H9 (cell line): ENCODE data around the gene MED12. TPM values are rescaled to one million over a fixed set of nuclear protein-coding genes. Genes with fewer than 3 reads are reported as not detected.

Source experiments
- DNase-seq: peaks from one replicate; pipeline ENCODE4 v3.0.0-alpha.2; 2017
- H2AFZ ChIP-seq: one replicate; pipeline ENCODE4 v1.6.1; 2013; ENCODE audit warnings: mild to moderate bottlenecking, low read length, control low read depth, moderate library complexity
- H2AK5ac ChIP-seq: 2 replicates; pipeline ENCODE4 v1.6.1; 2013; ENCODE audit warnings: low read length, control low read depth, mixed read lengths; ENCODE audit not compliant: insufficient read length
- H2BK120ac ChIP-seq: one replicate; pipeline ENCODE4 v1.6.1; 2013; ENCODE audit warnings: low read depth, mild to moderate bottlenecking, low read length, control low read depth, inconsistent platforms; ENCODE audit not compliant: poor library complexity, severe bottlenecking
- H2BK12ac ChIP-seq: 2 replicates; pipeline ENCODE4 v1.6.1; 2013; ENCODE audit warnings: low read length, control low read depth, mixed read lengths, low read depth; ENCODE audit not compliant: insufficient read length
- H2BK15ac ChIP-seq: 2 replicates; pipeline ENCODE4 v1.6.1; 2013; ENCODE audit warnings: low read depth, low read length, control low read depth
- H2BK20ac ChIP-seq: one replicate; pipeline ENCODE4 v1.6.1; 2013; ENCODE audit warnings: low read depth, mild to moderate bottlenecking, low read length, control low read depth, inconsistent platforms; ENCODE audit not compliant: poor library complexity, severe bottlenecking
- H2BK5ac ChIP-seq: 2 replicates; pipeline ENCODE4 v1.6.1; 2013; ENCODE audit warnings: low read length, control low read depth, mixed read lengths; ENCODE audit not compliant: insufficient read length
- H3K14ac ChIP-seq: 2 replicates; pipeline ENCODE4 v1.6.1; 2013; ENCODE audit warnings: low read length, control low read depth; ENCODE audit not compliant: insufficient read depth
- H3K18ac ChIP-seq: 2 replicates; pipeline ENCODE4 v1.6.1; 2013; ENCODE audit warnings: low read depth, mild to moderate bottlenecking, mixed read lengths, low read length, control low read depth; ENCODE audit not compliant: insufficient read length
- H3K23ac ChIP-seq: 2 replicates; pipeline ENCODE4 v1.6.1; 2013; ENCODE audit warnings: low read length, control low read depth, mixed read lengths, low read depth; ENCODE audit not compliant: insufficient read length
- H3K23me2 ChIP-seq: 2 replicates; pipeline ENCODE4 v1.6.1; 2013; ENCODE audit warnings: low read depth, mild to moderate bottlenecking, mixed read lengths, low read length, control low read depth; ENCODE audit not compliant: insufficient read length, poor library complexity, severe bottlenecking
- H3K27ac ChIP-seq: 2 replicates; pipeline ENCODE4 v1.5.1; 2013; ENCODE audit warnings: low read length, control low read depth, mixed read lengths, low read depth; ENCODE audit not compliant: insufficient read length
- H3K27me3 ChIP-seq: 2 replicates; pipeline ENCODE4 v1.6.1; 2013; ENCODE audit warnings: low read length, control low read depth, inconsistent platforms; ENCODE audit not compliant: insufficient read depth
- H3K4ac ChIP-seq: 2 replicates; pipeline ENCODE4 v1.6.1; 2013; ENCODE audit warnings: low read depth, mild to moderate bottlenecking, control low read depth, inconsistent platforms, low read length, moderate library complexity
- H3K4me1 ChIP-seq: 2 replicates; pipeline ENCODE4 v1.6.1; 2013; ENCODE audit warnings: low read length, control low read depth, inconsistent platforms; ENCODE audit not compliant: insufficient read depth
- H3K4me2 ChIP-seq: 2 replicates; pipeline ENCODE4 v1.6.1; 2013; ENCODE audit warnings: low read length, control low read depth, mixed read lengths; ENCODE audit not compliant: insufficient read length, insufficient read depth
- H3K56ac ChIP-seq: 2 replicates; pipeline ENCODE4 v1.6.1; 2013; ENCODE audit warnings: low read depth, mild to moderate bottlenecking, mixed read lengths, low read length, control low read depth; ENCODE audit not compliant: insufficient read length
- H3K79me1 ChIP-seq: 2 replicates; pipeline ENCODE4 v1.6.1; 2013; ENCODE audit warnings: low read depth, mild to moderate bottlenecking, moderate library complexity, low read length, control low read depth, inconsistent platforms; ENCODE audit not compliant: insufficient read depth, poor library complexity, severe bottlenecking
- H3K79me2 ChIP-seq: 2 replicates; pipeline ENCODE4 v1.6.1; 2013; ENCODE audit warnings: low read length, control low read depth, inconsistent platforms; ENCODE audit not compliant: insufficient read depth
- H3K9ac ChIP-seq: 2 replicates; pipeline ENCODE4 v1.6.1; 2013; ENCODE audit warnings: low read length, control low read depth, mixed read lengths; ENCODE audit not compliant: insufficient read length; ENCODE audit errors: extremely low read depth
- H3K9me3 ChIP-seq: one replicate; pipeline ENCODE4 v1.6.1; 2013; ENCODE audit warnings: low read depth, low read length, inconsistent platforms; ENCODE audit not compliant: control insufficient read depth
- H3T11ph ChIP-seq: one replicate; pipeline ENCODE4 v1.6.1; 2013; ENCODE audit warnings: mild to moderate bottlenecking, low read length, control low read depth, inconsistent platforms
- H4K20me1 ChIP-seq: one replicate; pipeline ENCODE4 v1.6.1; 2013; ENCODE audit not compliant: control insufficient read depth, insufficient read length, insufficient read depth
- H4K5ac ChIP-seq: 2 replicates; pipeline ENCODE4 v1.6.1; 2013; ENCODE audit warnings: low read depth, mild to moderate bottlenecking, mixed read lengths, low read length, control low read depth; ENCODE audit not compliant: insufficient read length
- H4K8ac ChIP-seq: replicated peaks from 2 replicates; pipeline ENCODE4 v1.6.1; 2013; ENCODE audit warnings: low read length, control low read depth, mixed read lengths, low read depth; ENCODE audit not compliant: insufficient read length
- H4K91ac ChIP-seq: 2 replicates; pipeline ENCODE4 v1.6.1; 2013; ENCODE audit warnings: low read depth, mild to moderate bottlenecking, moderate library complexity, mixed read lengths, low read length, control low read depth; ENCODE audit not compliant: insufficient read length
- H3K27ac Mint-ChIP-seq, 3 experiments: 2 replicates in 2 of 3; 3 replicates in 1 of 3; pipeline ENCODE4 v1.8.0; 2020 to 2021; ENCODE audit warnings: mixed read lengths in 3 of 3, mild to moderate bottlenecking in 1 of 3, moderate library complexity in 1 of 3
- H3K27me3 Mint-ChIP-seq: 2 replicates; pipeline ENCODE4 v1.8.0; 2021; ENCODE audit warnings: low read depth, mild to moderate bottlenecking, moderate library complexity, mixed read lengths
- H3K36me3 Mint-ChIP-seq, 3 experiments: 2 replicates in 2 of 3; 3 replicates in 1 of 3; pipeline ENCODE4 v1.8.0; 2020 to 2021; ENCODE audit warnings: low read depth in 3 of 3, mixed read lengths in 3 of 3; ENCODE audit not compliant: insufficient read depth in 1 of 3
- H3K4me1 Mint-ChIP-seq, 2 experiments: 2 replicates each; pipeline ENCODE4 v1.8.0; 2020; ENCODE audit warnings: mixed read lengths in 2 of 2
- H3K4me3 Mint-ChIP-seq, 2 experiments: 2 replicates in 1 of 2; 3 replicates in 1 of 2; pipeline ENCODE4 v1.8.0; 2020 to 2021; ENCODE audit warnings: mild to moderate bottlenecking in 2 of 2, mixed read lengths in 2 of 2, moderate library complexity in 1 of 2
- H3K9me3 Mint-ChIP-seq, 2 experiments: 2 replicates in 1 of 2; 3 replicates in 1 of 2; pipeline ENCODE4 v1.8.0; 2020; ENCODE audit warnings: mild to moderate bottlenecking in 2 of 2, mixed read lengths in 2 of 2, moderate library complexity in 1 of 2
- WGBS: extraction: QIAGEN DNeasy Blood & Tissue Kit; methylation state at CpG from one replicate; pipeline ENCODE4 v1.1.7; 2013; ENCODE audit warnings: missing lambda C conversion rate, low lambda C conversion rate, mixed read lengths; ENCODE audit not compliant: insufficient read length; ENCODE audit errors: extremely low coverage; 5-methylcytosine and 5-hydroxymethylcytosine counted together
- total RNA-seq: library from RNA; stranded (reverse); gene quantifications from 2 replicates; pipeline ENCODE4 v1.2.1, GENCODE V29; 2021
- TF ChIP-seq, protein P1 (sequence below): fragments of 200-600 bp; sonication (generic); conservative IDR thresholded peaks from 3 replicates; pipeline ENCODE4 v1.8.0; 2021; ENCODE audit warnings: antibody characterized with exemption, mild to moderate bottlenecking

MED12 gene
- total RNA-seq, 1 experiment from 2014 or later = 33.0 TPM

GRCh38 chrX:71103110-71103983 is 15.0 kb upstream of the MED12 start:
- H3K36me3 Mint-ChIP-seq = peaks cover 2 to 12% (median 10%) of the 10 kb centered on the region in 3 experiments; a peak in 5 of 7 replicates
- peaks cover 39% of the 10 kb centered on the region for H3K27me3 Mint-ChIP-seq
- Histone ChIP-seq H2BK120ac (no peak overlapping the region), H3K9me3 (peaks cover 5% of the 10 kb centered on the region), H4K8ac (no peak overlapping the region), H3K79me1 (no peaks in the 10 kb centered on the region), H2BK15ac (no peak overlapping the region), H3K27me3 (no peaks in the 10 kb centered on the region), H3K23ac (no peak overlapping the region), H2BK12ac (no peak overlapping the region), H3K4ac (no peak overlapping the region), H3K79me2 (no peaks in the 10 kb centered on the region), H4K91ac (no peak overlapping the region), H2AFZ (no peak overlapping the region), H3K18ac (no peak overlapping the region), H2BK5ac (no peak overlapping the region), H3T11ph (no peak overlapping the region), H3K56ac (no peak overlapping the region), H3K4me1 (peaks cover 9% of the 10 kb centered on the region; the same call in 1 of the 2 replicates), H3K27ac (no peak overlapping the region), H3K9ac (no peak overlapping the region), H2AK5ac (no peak overlapping the region), H2BK20ac (no peak overlapping the region), H3K14ac (no peak overlapping the region), H4K20me1 (no peaks in the 10 kb centered on the region), H3K23me2 (no peaks in the 10 kb centered on the region), H3K4me2 (peak overlapping the region; percentile 51), H4K5ac (no peak overlapping the region)
- TF ChIP-seq, protein P1, sequence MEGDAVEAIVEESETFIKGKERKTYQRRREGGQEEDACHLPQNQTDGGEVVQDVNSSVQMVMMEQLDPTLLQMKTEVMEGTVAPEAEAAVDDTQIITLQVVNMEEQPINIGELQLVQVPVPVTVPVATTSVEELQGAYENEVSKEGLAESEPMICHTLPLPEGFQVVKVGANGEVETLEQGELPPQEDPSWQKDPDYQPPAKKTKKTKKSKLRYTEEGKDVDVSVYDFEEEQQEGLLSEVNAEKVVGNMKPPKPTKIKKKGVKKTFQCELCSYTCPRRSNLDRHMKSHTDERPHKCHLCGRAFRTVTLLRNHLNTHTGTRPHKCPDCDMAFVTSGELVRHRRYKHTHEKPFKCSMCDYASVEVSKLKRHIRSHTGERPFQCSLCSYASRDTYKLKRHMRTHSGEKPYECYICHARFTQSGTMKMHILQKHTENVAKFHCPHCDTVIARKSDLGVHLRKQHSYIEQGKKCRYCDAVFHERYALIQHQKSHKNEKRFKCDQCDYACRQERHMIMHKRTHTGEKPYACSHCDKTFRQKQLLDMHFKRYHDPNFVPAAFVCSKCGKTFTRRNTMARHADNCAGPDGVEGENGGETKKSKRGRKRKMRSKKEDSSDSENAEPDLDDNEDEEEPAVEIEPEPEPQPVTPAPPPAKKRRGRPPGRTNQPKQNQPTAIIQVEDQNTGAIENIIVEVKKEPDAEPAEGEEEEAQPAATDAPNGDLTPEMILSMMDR = no peak
- no CpG with 5 or more reads among the region's 10 CpGs for WGBS
- H3K4me1 Mint-ChIP-seq = peaks cover 48 to 69% of the 10 kb centered on the region in 2 experiments
- peak overlapping the region; percentile 51 to 71 for H3K4me3 Mint-ChIP-seq
- DNase-seq = peak; percentile 56
- H3K27ac Mint-ChIP-seq = peak overlapping the region; percentile 44 to 95 (median 65); a peak in 6 of 7 replicates
- H3K9me3 Mint-ChIP-seq = peaks cover 75 to 81% of the 10 kb centered on the region in 2 experiments
